GM18505 (cell line): ENCODE results near the gene EYS.
"Not testable (repeated sequence)": the region's sequence is repeated elsewhere in the genome, so short reads cannot be mapped to it uniquely, and the experiment has no call there.

Experiments
- ATAC-seq: cut with Tn5 transposase; IDR thresholded peaks from one replicate; pipeline ENCODE4 v1.9.1; 2021; ENCODE audit not compliant: unreplicated experiment
- POLR2A ChIP-seq: IDR thresholded peaks from 4 replicates; pipeline ENCODE4 v1.6.1; 2011; ENCODE audit warnings: borderline replicate concordance; ENCODE audit not compliant: insufficient read depth, insufficient read length; ENCODE audit errors: extremely low read depth

Gene EYS

DNA sequence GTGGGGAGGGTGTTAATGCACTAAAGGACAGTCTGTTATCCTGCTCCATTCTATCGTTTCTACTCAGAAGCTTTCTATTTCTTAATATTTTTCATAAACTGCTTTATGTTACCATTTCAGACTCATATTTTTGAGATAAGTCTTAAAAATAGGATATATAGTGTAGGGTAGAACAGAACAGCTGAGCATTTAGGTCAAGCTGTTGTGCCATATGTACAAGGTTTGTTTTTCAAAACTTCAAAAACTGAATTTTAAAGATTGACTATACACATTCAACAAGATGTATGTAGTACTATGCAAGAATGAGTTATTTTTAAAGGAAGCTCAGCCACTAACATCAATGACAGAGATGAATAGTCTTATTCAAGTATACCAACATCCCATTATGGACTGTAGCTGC lies 1634.3 kb downstream of the EYS start:
- no peak for TF ChIP-seq POLR2A

DNA sequence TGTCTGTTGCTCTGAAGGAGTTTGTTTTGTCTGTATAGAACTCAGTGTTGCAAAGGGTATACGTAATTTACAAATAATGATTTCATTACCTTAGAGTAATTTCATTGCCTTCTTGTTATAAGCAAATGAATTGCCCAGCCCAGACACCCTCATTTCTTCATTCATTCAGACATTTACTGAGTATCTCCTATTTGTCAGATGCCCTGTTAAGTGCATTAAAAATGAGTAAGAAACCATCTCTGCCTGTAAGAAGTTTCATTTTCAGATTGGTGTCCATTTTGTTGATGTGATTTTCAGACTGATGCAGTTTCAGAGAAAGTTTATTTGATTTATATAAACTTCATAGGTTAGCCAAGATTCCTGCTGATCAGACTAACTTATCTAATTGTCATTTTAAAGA lies 1642.1 kb downstream of the EYS start:
- no peak for ATAC-seq
- no peak for TF ChIP-seq POLR2A

More for the DNA sequence above, 1634.3 kb downstream of the EYS start:
- no peak for ATAC-seq

DNA sequence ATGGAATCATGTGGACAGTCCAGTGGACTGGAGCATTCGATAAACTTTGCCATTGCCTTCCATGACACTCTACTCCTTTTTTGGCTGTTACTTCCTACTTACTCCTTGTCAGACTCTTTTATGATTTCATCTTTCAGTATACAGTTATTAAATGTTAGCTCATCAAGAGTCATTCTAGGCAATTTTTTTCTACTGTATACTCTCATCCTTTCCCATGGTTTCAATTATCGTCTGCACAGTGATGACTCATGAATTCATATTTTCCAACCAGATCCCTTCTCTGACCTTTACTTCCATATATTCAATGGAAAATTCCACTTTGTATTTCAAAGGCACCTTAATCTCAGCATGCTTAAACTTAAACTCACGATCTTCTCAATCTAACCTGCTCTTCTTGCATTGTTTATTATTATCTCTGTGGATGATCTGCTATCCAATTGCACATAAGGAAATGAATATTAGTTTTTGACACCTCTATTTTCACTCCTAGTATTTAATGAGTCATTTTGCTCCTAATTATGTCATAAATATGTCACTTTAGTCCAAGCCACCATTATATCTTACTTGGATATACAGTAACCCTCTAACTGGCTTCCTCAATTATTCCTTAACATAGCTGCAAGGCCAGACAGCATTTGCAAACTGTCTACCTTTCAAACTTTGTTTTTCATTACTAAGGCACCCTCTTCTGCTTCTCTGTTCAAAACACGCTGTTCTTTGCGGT lies 1643.9 kb downstream of the EYS start:
- ATAC-seq = no peak
- no peak for TF ChIP-seq POLR2A

DNA sequence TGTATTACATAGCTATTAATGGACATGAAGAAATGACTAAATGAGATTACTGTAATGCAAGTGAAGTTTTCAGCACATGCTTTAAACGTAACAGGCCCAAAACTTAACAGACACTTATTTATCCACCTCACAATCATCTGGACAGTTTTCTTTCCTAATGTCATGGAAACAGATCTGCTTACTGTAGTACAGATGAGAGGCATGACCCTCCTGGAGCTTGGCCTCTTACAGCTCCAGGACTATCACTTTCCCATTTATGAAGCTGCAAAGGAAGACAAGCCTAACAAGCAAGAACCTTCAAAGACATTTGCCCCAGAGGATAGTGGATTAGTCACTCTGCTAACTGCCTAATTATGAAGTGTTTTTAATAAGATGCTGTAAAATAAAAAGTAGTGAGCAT lies 1652.2 kb downstream of the EYS start:
- no peak for TF ChIP-seq POLR2A
- no peak for ATAC-seq

DNA sequence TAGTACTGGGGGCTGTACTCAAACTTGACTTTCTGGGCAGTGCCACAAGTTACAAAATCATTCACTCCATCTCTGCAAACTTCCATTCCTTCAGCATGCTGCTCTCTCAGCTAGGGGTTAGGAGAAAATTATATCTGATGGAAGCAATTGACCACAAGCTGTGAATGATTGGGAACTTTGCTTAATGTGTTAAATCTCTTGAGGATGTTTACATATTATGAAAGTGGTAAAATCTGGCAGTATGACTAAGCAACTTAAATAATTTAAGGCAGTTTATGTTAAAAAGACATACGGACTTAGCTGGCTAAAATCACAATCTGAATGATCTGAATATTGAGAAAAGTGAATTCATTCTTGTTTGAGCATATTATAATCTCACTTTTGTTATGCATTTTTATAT lies 1656.4 kb downstream of the EYS start:
- ATAC-seq = no peak
- no peak for TF ChIP-seq POLR2A

DNA sequence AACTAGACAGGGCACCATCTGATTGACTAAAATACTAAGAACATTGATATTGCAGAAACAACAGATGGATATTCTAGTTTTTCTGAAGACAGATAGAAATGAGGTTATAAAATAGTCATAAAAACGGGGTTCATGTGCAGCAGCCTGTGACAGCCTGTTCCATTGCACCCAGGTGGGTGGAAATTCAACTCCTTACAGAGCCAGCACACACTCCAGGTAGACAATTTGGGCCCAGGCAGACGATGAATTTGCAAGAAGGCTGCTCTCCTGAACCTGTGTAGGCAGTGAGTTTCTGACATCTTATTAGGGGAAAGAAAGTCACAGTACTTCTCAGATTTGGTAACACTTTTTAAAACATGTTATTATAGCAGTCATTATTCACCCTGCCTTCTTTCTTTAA lies 1657.3 kb downstream of the EYS start:
- no peak for TF ChIP-seq POLR2A
- ATAC-seq = no peak

DNA sequence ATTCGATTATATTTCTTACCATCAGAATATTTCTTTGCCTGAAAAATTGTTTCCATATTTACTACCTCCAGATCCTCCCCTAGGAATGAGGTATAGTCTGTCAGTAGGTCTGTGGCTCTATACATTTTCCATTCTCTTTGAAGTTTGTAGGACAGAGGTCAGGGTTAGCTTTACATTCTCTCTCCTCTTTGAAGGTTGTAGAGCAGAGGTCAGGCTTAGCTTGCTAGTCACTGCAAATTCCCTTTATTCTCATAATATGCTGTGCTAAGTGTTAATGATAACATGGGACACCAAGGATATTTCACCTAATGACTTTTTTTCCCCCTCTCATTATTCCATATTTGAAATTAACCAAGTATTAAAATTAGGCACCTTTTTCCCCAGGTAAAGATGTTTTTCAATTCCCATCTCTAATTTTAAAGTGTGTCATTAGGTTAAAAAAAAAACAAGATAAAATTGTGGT lies 1660.2 kb downstream of the EYS start:
- no peak for TF ChIP-seq POLR2A
- ATAC-seq = no peak

DNA sequence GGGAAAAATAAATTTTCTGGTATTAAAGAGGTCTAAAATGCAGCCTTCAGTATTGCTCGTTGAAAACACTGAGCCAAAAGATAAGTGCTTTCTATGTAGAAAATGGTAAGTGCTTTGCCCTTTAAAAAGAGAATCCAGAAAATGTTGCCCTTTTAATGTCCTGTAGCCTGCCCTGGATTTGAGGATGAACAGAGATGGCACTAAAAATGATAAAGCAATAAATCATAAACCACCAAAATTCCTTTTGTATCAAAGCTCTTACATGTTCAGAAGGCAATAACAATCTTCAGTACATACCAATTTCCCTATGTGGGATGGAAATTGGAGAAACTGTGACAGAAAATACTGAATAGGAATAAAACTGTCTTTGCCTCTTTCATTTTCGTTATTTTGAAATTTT lies 1665.7 kb downstream of the EYS start:
- no peak for TF ChIP-seq POLR2A
- ATAC-seq = no peak

DNA sequence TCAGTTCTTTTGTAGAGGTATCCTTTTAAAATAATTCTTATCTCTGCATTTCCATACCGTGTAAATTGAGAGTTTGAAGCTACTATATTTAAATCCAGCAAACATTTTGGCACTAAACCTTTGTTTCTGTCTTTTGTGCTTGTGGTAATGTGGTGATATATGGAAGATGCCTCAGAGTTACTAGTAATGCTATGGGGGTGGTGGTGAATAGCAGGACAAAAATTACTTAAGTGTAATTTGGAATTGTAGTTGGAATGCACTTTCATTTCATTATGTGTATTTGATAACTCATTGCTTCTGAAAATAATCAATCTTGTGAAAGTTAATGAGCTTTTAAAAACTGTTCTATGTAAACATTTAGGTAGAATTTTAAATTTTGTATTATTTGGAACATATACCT lies 1666.9 kb downstream of the EYS start:
- no peak for ATAC-seq
- no peak for TF ChIP-seq POLR2A

DNA sequence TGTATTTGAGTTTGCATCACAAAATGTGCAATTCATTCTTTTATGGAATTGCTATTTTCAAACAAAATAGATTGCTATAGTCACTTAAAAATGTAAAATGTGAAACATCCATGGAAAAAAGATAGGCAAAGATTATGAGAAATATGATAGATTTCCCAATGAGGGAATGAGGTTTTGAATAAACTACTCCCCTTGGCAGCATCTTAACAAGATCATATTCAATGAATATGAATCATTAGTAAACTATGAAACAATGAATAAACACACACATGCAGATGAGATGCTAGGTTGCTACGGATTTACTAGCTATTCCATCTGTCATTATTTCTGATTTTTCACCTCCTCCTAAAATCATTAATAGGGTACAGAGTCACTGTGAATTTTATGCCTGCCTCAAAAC lies 1669.6 kb downstream of the EYS start:
- ATAC-seq = no peak

DNA sequence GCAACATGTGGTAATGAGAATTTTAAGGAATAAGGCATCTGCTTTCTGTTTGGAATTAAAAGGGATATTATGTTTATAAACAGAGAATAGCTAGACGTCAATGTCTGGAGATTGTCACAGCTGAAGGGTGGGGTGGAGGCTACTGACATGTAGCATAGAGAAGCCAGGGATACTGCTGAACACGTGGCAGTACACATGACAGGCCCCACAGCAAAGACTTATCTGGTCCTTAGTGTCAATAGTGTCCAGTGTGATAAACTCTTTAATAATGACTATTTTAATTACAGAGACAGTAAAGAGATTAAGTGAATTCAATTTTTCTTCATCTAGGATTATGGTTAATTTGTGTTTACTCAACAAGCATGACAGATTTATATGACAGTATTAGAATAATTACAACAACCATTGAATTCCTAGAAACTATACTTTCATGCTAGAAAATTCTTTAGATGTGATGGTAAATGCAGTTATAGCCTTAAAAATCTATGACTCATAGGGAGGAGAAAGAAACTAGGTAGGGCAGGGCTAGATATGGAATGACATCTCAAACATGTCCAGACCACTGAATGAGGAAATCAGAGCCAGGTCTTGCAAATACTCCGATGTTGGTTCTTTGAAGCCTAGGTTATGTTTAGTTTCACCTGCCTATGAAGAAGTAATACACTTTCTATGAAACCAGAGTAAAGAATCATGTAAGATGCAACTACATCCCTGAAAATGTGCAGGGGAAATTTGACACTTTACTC lies 1671.9 kb downstream of the EYS start:
- no peak for ATAC-seq
- TF ChIP-seq POLR2A = no peak

More for the DNA sequence above, 1669.6 kb downstream of the EYS start:
- TF ChIP-seq POLR2A = no peak

DNA sequence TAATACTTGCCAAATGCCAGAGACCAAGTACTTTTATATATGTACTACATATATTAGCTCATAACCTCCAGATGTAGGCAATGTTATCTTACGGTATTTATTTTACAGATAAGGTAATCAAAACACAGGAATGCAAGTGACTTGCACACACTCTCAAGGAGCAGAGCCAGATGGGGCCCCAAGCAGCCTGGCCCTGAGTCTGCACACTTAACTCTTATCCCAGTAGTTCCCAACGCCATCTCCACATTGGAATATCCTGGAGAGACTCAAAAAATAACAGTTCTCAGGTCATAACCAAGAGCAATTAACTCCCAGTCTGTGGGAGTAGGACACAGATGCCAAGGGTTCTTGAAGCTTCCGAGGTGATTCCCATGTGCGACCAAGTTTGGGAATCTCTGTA lies 1672.7 kb downstream of the EYS start:
- ATAC-seq = no peak
- no peak for TF ChIP-seq POLR2A

DNA sequence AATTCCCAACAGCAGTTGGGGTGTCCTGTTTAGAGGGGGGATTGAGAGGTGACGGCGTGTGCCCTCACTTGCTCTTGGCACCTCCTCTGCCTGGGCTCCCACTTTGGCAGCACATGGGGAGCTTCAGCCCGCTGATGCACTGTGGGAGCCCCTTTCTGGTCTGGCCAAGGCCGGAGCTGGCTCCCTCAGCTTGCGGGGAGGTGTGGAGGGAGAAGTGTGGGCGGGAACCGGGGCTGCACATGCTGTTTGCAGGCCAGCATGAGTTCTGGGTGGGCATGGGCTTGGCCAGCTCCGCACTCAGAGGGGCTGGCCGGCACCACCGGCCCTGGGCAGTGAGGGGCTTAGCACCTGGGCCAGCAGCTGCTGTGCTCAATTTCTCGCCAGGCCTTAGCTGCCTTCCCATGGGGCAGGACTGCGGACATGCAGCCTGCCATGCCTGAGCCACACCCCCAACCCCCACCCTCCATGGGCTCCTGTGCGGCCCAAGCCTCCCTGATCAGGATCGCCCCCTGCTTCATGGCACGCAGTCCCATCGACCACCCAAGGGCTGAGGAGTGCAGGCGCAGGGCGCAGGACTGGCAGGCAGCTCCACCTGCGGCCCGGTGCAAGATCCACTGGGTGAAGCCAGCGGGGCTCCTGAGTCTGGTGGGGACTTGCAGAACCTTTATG lies 1675.9 kb downstream of the EYS start:
- not testable (repeated sequence) for ATAC-seq

DNA sequence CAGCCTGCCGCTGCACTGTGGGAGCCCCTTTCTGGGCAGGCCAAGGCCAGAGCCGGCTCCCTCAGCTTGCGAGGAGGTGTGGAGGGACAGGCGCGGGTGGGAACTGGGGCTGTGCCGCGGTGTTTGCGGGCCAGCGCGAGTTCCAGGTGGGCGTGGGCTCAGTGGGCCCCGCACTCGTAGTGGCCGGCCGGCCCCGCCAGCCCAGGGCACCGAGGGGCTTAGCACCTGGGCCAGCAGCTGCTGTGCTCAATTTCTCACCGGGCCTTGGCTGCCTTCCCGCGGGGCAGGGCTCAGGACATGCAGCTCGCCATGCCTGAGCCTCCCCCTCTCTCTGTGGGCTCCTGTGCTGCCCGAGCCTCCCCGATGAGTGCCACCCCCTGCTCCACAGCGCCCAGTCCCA lies 1683.3 kb downstream of the EYS start:
- no peak for ATAC-seq
- no peak for TF ChIP-seq POLR2A
